ENCODE data around the gene MFSD12.

DNA sequence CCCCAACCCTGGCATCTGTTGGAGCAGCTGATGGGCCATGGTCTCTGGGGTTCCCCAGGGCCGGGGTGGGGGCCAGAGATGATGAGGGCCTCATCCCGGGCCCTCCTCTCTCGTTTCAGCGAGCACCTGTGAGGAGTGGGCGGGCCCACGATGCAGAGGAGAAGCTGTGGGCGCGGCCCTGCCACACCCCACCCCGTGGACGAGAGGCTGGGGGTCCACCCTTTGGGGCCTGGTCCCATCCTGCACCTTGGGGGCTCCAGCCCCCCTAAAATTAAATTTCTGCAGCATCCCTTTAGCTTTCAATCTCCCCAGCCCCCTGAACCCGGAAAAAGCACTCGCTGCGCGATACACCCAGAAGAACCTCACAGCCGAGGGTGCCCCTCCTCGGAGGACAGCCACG, 21.0 kb upstream of the MFSD12 start:
- no peak for TF ChIP-seq CTCF (conservative IDR thresholded peaks at IDR 0.05; ENCODE audit: low read length)
- TF ChIP-seq EZH2phosphoT487 (IDR thresholded peaks at IDR 0.05; ENCODE audit: borderline replicate concordance): no peak

All from Loucy (cell line).